Skeletal muscle satellite cell (primary cell): ENCODE results near the gene TLX2.

Experiments used
- H3K27me3 ChIP-seq: 2 replicates; pipeline ENCODE4 v1.7.0; 2013; ENCODE audit warnings: low read length; ENCODE audit not compliant: control insufficient read depth, insufficient read depth
- H3K36me3 ChIP-seq: 2 replicates; pipeline ENCODE4 v1.7.0; 2013; ENCODE audit warnings: mild to moderate bottlenecking, control low read depth, low read length; ENCODE audit not compliant: insufficient read depth
- H3K4me1 ChIP-seq: 2 replicates; pipeline ENCODE4 v1.7.0; 2013; ENCODE audit warnings: low read length; ENCODE audit not compliant: control insufficient read depth, insufficient read depth
- H3K4me2 ChIP-seq: 2 replicates; pipeline ENCODE4 v1.7.0; 2013; ENCODE audit warnings: mild to moderate bottlenecking, low read length
- H3K4me3 ChIP-seq: 2 replicates; pipeline ENCODE4 v1.7.0; 2013; ENCODE audit warnings: low read length
- H3K9ac ChIP-seq: 2 replicates; pipeline ENCODE4 v1.7.0; 2013; ENCODE audit warnings: mild to moderate bottlenecking, low read depth, low read length, moderate library complexity
- H3K9me3 ChIP-seq: replicated peaks from 2 replicates; pipeline ENCODE4 v1.7.0; 2013; ENCODE audit warnings: mild to moderate bottlenecking, control low read depth, low read length

Gene TLX2

GRCh38 chr2:74507145-74507925 lies 6.9 kb upstream of the TLX2 start, which contains the start of gene PCGF1:
Gene PCGF1 (minus strand): TSS chr2:74507695. CDS start chr2:74507668, 27 bp downstream.
- H3K36me3 ChIP-seq: peaks cover 17% of the 10 kb centered on the region
- H3K9ac ChIP-seq: peak within 1 kb of the TSS; percentile 99
- no peaks in the 10 kb centered on the region for H3K9me3 ChIP-seq
- H3K27me3 ChIP-seq: peaks cover 10% of the 10 kb centered on the region
- peak within 1 kb of the TSS; percentile 98 for H3K4me3 ChIP-seq
- H3K4me2 ChIP-seq: peak within 1 kb of the TSS; percentile 97
- peaks cover 53% of the 10 kb centered on the region for H3K4me1 ChIP-seq

- Histone ChIP-seq H3K4me2 (peak overlapping the region; percentile 97), H3K4me3 (peak overlapping the region; percentile 98), H3K36me3 (peaks cover 17% of the 10 kb centered on the region), H3K9me3 (no peaks in the 10 kb centered on the region), H3K4me1 (peaks cover 46% of the 10 kb centered on the region), H3K9ac (peak overlapping the region; percentile 99), H3K27me3 (peaks cover 15% of the 10 kb centered on the region)
Observed at GRCh38 chr2:74507926-74508520, 6.2 kb upstream of the TLX2 start.

GRCh38 chr2:74510272-74510671 lies 4.0 kb upstream of the TLX2 start:
- H3K4me1 ChIP-seq: peaks cover 32% of the 10 kb centered on the region
- H3K27me3 ChIP-seq: peaks cover 38% of the 10 kb centered on the region

GRCh38 chr2:74511104-74511989 lies 2.9 kb upstream of the TLX2 start:
- peaks cover under 1% of the 10 kb centered on the region for H3K9me3 ChIP-seq
- H3K9ac ChIP-seq: no peak overlapping the region
- no peak overlapping the region for H3K4me3 ChIP-seq
- H3K27me3 ChIP-seq: peaks cover 48% of the 10 kb centered on the region
- H3K36me3 ChIP-seq: no peaks in the 10 kb centered on the region
- peaks cover 24% of the 10 kb centered on the region for H3K4me1 ChIP-seq
- peak overlapping the region; percentile 25 for H3K4me2 ChIP-seq

More at GRCh38 chr2:74510272-74510671, 4.0 kb upstream of the TLX2 start:
- Histone ChIP-seq H3K9ac (no peak overlapping the region), H3K36me3 (peaks cover 9% of the 10 kb centered on the region), H3K4me3 (no peak overlapping the region), H3K4me2 (no peak overlapping the region), H3K9me3 (no peaks in the 10 kb centered on the region)

- Histone ChIP-seq H3K36me3 (no peaks in the 10 kb centered on the region), H3K4me1 (peaks cover 15% of the 10 kb centered on the region), H3K27me3 (peaks cover 62% of the 10 kb centered on the region), H3K9me3 (peaks cover 5% of the 10 kb centered on the region), H3K9ac (no peak overlapping the region), H3K4me3 (no peak overlapping the region), H3K4me2 (no peak overlapping the region)
Observed at GRCh38 chr2:74512744-74513604, 1.3 kb upstream of the TLX2 start.

- Histone ChIP-seq H3K9ac (no peak overlapping the region), H3K4me1 (peaks cover 10% of the 10 kb centered on the region), H3K27me3 (peaks cover 70% of the 10 kb centered on the region), H3K9me3 (peaks cover 5% of the 10 kb centered on the region), H3K4me3 (no peak overlapping the region), H3K4me2 (peak overlapping the region; percentile 57), H3K36me3 (no peaks in the 10 kb centered on the region)
Observed at GRCh38 chr2:74513605-74514367, 464 bp upstream of the TLX2 start.

GRCh38 chr2:74515271-74515980 lies 1.2 kb downstream of the TLX2 start:
- H3K27me3 ChIP-seq: peaks cover 79% of the 10 kb centered on the region
- H3K9me3 ChIP-seq: peaks cover 5% of the 10 kb centered on the region
- peak overlapping the region; percentile 64 for H3K4me2 ChIP-seq
- H3K4me3 ChIP-seq: no peak overlapping the region
- peaks cover 10% of the 10 kb centered on the region for H3K4me1 ChIP-seq
- H3K9ac ChIP-seq: no peak overlapping the region
- no peaks in the 10 kb centered on the region for H3K36me3 ChIP-seq

GRCh38 chr2:74515981-74516633 lies 1.9 kb downstream of the TLX2 start:
- peaks cover 77% of the 10 kb centered on the region for H3K27me3 ChIP-seq
- H3K4me2 ChIP-seq: peak overlapping the region; percentile 64
- H3K9me3 ChIP-seq: peaks cover 5% of the 10 kb centered on the region
- no peak overlapping the region for H3K9ac ChIP-seq
- H3K4me1 ChIP-seq: peaks cover 7% of the 10 kb centered on the region
- H3K36me3 ChIP-seq: no peaks in the 10 kb centered on the region
- peak overlapping the region; percentile 55 for H3K4me3 ChIP-seq

- no peak overlapping the region for H3K4me3 ChIP-seq
- peaks cover 5% of the 10 kb centered on the region for H3K9me3 ChIP-seq
- H3K4me1 ChIP-seq: peaks cover 1% of the 10 kb centered on the region
- no peaks in the 10 kb centered on the region for H3K36me3 ChIP-seq
- peaks cover 77% of the 10 kb centered on the region for H3K27me3 ChIP-seq
- no peak overlapping the region for H3K4me2 ChIP-seq
- H3K9ac ChIP-seq: no peak overlapping the region
Observed at GRCh38 chr2:74516650-74517049, 2.4 kb downstream of the TLX2 start.
